HG02610 (cell line): ENCODE data around the gene ACOT11.

Experiments used
- ATAC-seq: cut with Tn5 transposase; IDR thresholded peaks from one replicate; pipeline ENCODE4 v1.9.1; 2021; ENCODE audit warnings: mild to moderate bottlenecking, moderate library complexity; ENCODE audit not compliant: unreplicated experiment

The ACOT11 gene

DNA sequence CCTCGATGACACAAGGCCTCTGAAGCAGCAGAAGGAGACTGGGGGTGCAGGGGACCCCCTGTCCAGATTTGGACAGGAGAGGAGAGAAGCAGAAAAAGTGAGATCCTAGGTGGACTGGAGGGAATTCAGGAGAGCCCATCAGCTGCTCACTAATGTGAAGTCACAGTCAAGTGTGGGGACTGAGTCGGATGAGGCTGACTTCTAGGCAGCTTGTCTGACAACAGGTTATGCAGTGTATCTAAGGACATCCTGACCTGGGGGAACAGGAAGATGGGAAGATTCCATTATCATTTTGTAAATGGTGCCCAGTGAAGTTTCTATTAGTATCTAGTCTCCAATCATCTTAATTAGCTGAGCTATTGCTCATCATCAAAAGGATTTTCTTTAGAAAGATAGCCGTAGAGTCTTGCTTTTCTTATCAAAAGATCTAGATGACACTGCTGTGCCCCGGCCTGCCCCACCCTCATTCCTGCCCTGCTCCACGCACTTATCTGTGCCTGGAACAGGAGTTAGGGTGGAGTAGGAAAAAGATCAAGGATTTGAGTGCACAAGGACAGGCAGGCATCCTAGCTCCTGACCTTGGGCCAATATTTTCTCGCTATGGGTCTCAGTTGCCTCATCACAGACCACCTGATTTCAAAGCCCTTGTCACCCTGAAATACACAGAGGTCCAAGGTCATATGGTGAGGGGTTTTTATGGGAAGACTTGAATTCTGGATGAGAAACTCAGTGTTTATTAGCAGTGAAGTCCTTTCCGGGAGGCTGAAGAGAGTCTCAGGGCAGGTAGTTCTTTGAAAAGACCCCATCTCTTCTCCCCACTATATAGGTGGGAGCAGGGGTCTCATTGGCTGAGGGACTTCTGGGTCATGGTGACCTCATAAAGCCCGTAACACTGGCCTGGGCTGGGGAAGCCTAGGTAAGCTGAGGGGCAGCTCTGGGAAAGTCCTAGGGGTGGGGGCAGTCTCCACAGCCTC is 93.1 kb downstream of the ACOT11 start, which contains the start of gene MROH7:
Gene MROH7 (plus strand): TSS at position 924 of the 974 bp plus-strand sequence. CDS start 11,141 bp downstream, outside the sequence.
- ATAC-seq: no peak

DNA sequence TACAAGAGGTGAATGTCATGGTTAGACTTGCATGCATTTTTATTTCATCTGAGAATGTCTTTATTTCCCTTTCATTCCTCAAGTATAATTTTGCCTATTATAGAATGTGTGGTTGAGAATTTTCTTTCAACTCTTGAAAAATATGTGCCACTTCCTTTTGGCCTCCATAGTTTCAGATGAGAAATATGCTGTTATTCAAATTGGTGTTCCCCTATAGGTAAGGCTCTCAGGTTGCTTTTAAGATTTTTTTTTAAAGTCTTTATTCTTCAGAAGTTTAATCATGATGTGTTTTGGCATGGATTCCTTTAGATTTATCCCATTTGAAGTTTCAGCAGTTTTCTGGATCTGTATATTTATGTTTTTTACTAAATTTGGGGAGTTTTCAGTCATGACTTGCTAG is 95.7 kb downstream of the ACOT11 start:
- no peak for ATAC-seq

DNA sequence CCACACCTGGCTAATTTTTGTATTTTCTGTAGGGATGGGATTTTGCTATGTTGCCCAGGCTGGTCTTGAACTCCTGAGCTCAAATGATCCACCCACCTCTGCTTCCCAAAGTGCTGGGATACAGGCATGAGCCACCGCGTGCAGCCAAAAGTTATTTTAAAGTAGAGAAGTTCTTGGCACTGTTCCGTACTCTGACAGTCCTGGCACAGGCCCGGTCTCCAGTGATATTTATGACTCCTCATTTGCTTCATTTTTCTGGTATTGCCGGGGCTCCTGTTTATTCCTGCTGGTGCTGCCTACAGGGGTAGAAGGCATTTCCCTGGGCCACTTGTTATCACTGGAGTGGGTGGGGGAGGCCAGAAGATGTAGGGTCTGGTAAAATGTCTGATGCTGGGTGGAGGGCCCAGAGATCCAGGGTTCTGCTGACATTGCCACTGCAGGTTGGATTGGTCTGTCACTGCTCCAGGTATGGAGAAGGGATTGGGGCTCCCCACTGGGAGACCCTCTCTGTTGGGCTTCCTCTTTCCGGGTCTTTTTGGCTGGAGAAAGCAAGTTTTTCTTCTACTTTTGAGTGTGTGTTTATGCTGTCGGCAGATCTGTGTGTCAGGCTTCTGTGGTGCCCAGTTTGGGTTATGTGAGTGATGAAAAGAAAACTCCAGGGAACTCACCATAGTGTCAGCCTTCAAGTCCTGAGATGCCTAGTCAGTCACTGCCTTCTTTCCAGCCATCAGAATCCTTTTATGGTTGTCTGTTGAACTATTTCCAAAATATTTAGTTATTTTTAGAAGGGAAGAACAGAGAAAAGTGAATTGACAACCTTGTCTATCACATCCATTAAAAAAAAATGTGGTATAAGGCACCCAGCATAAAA is 98.0 kb downstream of the ACOT11 start:
- no peak for ATAC-seq

DNA sequence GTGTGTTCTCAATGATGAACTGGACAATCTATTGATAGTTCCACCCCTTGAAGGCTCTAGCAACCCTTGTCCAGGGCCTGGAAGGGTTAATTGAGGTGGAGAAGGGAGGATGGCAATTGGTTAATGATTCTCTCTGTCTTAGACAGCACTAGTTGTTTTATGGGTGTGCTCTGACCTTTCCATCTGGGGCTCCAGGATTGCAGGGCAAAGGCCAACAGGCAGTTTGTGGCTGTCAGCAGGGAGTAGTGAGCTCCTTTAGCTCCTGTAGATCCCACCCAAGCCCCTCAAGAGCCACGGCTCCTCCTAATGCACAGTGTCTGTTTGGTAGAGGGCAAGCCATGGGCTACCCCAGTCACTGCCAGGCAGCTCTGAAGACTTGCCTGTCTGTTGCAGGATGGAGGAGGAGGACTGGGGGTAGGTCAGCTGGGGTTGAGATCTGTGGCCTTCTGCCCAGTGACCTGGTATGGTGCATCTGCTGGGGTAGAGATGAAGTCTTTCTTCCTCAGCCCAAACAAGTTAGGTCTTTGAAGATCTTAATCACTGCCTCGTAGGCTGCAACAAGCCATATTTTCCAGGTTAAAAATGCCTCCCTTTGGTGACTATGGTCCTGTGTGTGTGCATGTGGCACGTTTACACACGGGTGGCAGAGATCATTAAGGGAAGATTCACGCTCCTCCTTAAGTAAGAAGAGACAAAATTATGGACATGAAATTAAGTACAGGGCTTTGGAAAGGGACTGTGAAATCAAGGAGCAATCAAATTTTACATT is 101.3 kb downstream of the ACOT11 start:
- no peak for ATAC-seq

DNA sequence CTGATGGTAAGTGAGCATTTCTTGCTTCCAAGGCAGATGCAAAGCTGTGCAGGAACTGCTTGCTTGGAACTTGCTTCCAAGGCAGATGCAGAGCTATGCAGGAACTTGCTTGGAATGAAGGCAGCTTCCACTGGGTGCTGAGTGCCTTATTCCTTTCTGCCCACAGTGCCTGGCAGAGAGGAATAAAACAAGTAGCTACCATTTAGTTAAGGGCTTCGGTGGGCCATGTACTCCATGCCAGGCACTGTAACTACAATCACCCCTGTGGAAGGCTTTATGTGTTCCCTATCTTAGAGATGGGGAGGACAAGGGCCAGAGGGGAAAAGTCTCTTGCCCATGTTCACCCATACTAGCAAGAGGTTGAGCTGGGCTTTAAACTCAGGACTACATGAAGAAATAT is 101.9 kb downstream of the ACOT11 start:
- ATAC-seq: no peak

DNA sequence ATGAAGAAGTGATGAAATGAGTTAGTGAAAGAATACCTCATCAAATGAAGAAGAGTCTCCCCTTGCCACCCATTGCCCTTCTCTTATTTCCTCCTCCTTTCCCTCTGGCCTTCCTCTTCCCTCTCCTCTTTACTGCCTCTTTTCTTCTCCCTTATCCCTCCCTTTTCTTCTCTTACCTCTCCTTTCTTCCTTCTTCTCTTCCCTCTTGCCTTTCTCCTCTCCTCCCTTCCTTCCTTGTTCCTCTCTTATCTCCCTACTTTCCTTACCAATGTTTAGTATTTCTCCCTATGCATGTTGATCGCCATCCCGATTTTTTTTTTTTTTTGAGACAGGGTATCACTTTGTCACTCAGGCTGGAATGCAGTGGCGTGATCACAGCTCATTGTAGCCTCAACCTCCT is 102.4 kb downstream of the ACOT11 start:
- no peak for ATAC-seq

DNA sequence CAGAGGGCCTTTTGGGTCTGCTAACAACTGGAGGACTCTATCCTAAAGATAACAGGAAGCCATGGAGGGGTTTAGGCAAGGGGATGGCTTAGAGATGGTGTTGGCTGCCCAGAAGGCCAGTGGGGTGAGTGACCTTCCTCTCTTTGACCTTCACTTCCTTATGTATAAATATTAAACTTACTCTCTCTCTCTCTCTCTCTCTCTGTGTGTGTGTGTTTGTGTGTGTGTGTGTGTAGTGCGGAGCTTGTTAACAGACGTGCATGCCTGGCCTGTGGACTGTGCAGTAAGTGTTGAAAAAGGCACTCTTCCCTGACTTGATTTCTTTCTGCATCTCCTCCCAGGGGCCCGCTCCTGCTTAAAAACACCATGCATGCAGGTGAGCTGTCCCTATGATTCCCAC is 103.6 kb downstream of the ACOT11 start:
- no peak for ATAC-seq

DNA sequence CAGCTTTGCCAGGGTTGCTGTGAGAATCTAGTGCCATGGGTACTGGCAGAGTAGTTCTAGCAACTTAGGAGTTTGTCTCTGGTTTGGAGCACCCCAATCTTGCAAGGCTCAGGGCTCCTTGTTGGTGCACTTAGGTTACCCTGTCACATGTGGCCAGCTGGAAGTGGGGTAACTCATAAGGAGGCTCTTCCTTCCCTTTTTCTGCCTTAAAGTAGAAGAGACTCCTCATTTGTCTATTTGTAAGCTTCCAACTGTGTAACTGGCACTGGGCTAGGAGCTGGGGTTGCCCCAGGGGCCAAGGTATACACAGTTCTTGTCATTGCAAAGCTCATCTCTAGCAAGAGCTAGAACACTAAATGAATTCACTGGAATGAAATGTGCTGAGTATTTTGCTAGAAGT is 104.1 kb downstream of the ACOT11 start:
- ATAC-seq: no peak

DNA sequence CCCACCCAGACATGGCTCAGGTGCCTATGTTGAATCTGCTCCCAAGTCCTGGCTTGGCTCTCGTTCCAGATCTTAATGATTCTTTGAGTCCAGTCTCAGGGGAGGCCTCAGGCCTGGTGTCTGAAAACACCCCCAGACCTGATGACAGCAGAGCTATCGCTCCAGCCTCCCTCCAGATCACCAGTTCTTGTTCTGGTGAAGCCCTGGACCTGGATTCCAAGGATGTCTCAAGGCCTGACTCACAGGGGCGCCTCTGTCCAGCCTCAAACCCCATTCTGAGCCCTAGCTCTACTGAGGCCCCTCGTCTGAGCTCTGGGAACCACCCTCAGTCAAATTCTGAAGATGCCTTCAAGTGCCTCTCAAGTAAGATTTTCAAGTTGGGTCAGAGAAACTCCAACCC is 105.0 kb downstream of the ACOT11 start:
- ATAC-seq: no peak

DNA sequence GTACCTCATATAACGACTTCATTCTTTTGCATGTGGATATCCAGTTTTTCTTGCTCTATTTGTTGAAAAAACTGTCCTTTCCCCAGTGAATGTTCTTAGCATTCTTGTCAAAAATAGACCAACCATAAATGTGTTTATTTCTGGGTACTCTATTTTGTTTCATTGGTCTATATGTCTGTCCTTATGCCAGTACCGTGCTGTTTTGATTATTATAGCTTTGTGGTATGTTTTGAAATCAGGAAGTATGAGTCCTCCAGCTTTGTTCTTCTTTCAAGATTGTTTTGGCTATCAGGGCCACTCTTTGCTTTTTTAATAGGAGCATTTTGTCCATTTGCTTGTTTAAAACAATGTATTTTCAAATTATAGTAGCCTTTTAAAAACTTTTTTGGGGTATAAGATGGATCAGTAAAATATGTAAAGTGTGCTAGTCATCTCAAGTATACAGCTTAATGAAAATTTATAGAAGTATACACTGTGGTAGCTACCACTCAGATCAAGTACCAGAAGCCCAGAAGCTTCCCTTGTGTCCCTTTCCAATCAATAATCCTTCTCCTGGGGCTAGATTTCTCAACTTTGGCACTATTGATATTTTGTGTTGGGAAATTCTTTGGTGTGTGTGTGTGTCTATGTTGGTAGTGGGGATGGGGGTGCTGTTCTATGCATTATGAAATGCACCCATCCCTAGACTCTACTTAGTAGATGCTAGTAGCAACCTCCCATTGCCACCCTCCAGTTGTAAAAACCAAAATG is 110.3 kb downstream of the ACOT11 start:
- ATAC-seq: no peak
